H9 (cell line): ENCODE data around the gene ACAP2. TPM values are rescaled to one million over a fixed set of nuclear protein-coding genes. Genes with fewer than 3 reads are reported as not detected.

Experiments used
- DNase-seq: peaks from one replicate; pipeline ENCODE4 v3.0.0-alpha.2; 2017
- H2AFZ ChIP-seq: one replicate; pipeline ENCODE4 v1.6.1; 2013; ENCODE audit warnings: mild to moderate bottlenecking, low read length, control low read depth, moderate library complexity
- H2AK5ac ChIP-seq: 2 replicates; pipeline ENCODE4 v1.6.1; 2013; ENCODE audit warnings: low read length, control low read depth, mixed read lengths; ENCODE audit not compliant: insufficient read length
- H2BK120ac ChIP-seq: one replicate; pipeline ENCODE4 v1.6.1; 2013; ENCODE audit warnings: low read depth, mild to moderate bottlenecking, low read length, control low read depth, inconsistent platforms; ENCODE audit not compliant: poor library complexity, severe bottlenecking
- H2BK12ac ChIP-seq: 2 replicates; pipeline ENCODE4 v1.6.1; 2013; ENCODE audit warnings: low read length, control low read depth, mixed read lengths, low read depth; ENCODE audit not compliant: insufficient read length
- H2BK15ac ChIP-seq: 2 replicates; pipeline ENCODE4 v1.6.1; 2013; ENCODE audit warnings: low read depth, low read length, control low read depth
- H2BK20ac ChIP-seq: one replicate; pipeline ENCODE4 v1.6.1; 2013; ENCODE audit warnings: low read depth, mild to moderate bottlenecking, low read length, control low read depth, inconsistent platforms; ENCODE audit not compliant: poor library complexity, severe bottlenecking
- H2BK5ac ChIP-seq: 2 replicates; pipeline ENCODE4 v1.6.1; 2013; ENCODE audit warnings: low read length, control low read depth, mixed read lengths; ENCODE audit not compliant: insufficient read length
- H3K14ac ChIP-seq: 2 replicates; pipeline ENCODE4 v1.6.1; 2013; ENCODE audit warnings: low read length, control low read depth; ENCODE audit not compliant: insufficient read depth
- H3K18ac ChIP-seq: 2 replicates; pipeline ENCODE4 v1.6.1; 2013; ENCODE audit warnings: low read depth, mild to moderate bottlenecking, mixed read lengths, low read length, control low read depth; ENCODE audit not compliant: insufficient read length
- H3K23ac ChIP-seq: 2 replicates; pipeline ENCODE4 v1.6.1; 2013; ENCODE audit warnings: low read length, control low read depth, mixed read lengths, low read depth; ENCODE audit not compliant: insufficient read length
- H3K23me2 ChIP-seq: 2 replicates; pipeline ENCODE4 v1.6.1; 2013; ENCODE audit warnings: low read depth, mild to moderate bottlenecking, mixed read lengths, low read length, control low read depth; ENCODE audit not compliant: insufficient read length, poor library complexity, severe bottlenecking
- H3K27ac ChIP-seq: 2 replicates; pipeline ENCODE4 v1.5.1; 2013; ENCODE audit warnings: low read length, control low read depth, mixed read lengths, low read depth; ENCODE audit not compliant: insufficient read length
- H3K27me3 ChIP-seq: 2 replicates; pipeline ENCODE4 v1.6.1; 2013; ENCODE audit warnings: low read length, control low read depth, inconsistent platforms; ENCODE audit not compliant: insufficient read depth
- H3K4ac ChIP-seq: 2 replicates; pipeline ENCODE4 v1.6.1; 2013; ENCODE audit warnings: low read depth, mild to moderate bottlenecking, control low read depth, inconsistent platforms, low read length, moderate library complexity
- H3K4me1 ChIP-seq: 2 replicates; pipeline ENCODE4 v1.6.1; 2013; ENCODE audit warnings: low read length, control low read depth, inconsistent platforms; ENCODE audit not compliant: insufficient read depth
- H3K4me2 ChIP-seq: 2 replicates; pipeline ENCODE4 v1.6.1; 2013; ENCODE audit warnings: low read length, control low read depth, mixed read lengths; ENCODE audit not compliant: insufficient read length, insufficient read depth
- H3K56ac ChIP-seq: 2 replicates; pipeline ENCODE4 v1.6.1; 2013; ENCODE audit warnings: low read depth, mild to moderate bottlenecking, mixed read lengths, low read length, control low read depth; ENCODE audit not compliant: insufficient read length
- H3K79me1 ChIP-seq: 2 replicates; pipeline ENCODE4 v1.6.1; 2013; ENCODE audit warnings: low read depth, mild to moderate bottlenecking, moderate library complexity, low read length, control low read depth, inconsistent platforms; ENCODE audit not compliant: insufficient read depth, poor library complexity, severe bottlenecking
- H3K79me2 ChIP-seq: 2 replicates; pipeline ENCODE4 v1.6.1; 2013; ENCODE audit warnings: low read length, control low read depth, inconsistent platforms; ENCODE audit not compliant: insufficient read depth
- H3K9ac ChIP-seq: 2 replicates; pipeline ENCODE4 v1.6.1; 2013; ENCODE audit warnings: low read length, control low read depth, mixed read lengths; ENCODE audit not compliant: insufficient read length; ENCODE audit errors: extremely low read depth
- H3K9me3 ChIP-seq: one replicate; pipeline ENCODE4 v1.6.1; 2013; ENCODE audit warnings: low read depth, low read length, inconsistent platforms; ENCODE audit not compliant: control insufficient read depth
- H3T11ph ChIP-seq: one replicate; pipeline ENCODE4 v1.6.1; 2013; ENCODE audit warnings: mild to moderate bottlenecking, low read length, control low read depth, inconsistent platforms
- H4K20me1 ChIP-seq: one replicate; pipeline ENCODE4 v1.6.1; 2013; ENCODE audit not compliant: control insufficient read depth, insufficient read length, insufficient read depth
- H4K5ac ChIP-seq: 2 replicates; pipeline ENCODE4 v1.6.1; 2013; ENCODE audit warnings: low read depth, mild to moderate bottlenecking, mixed read lengths, low read length, control low read depth; ENCODE audit not compliant: insufficient read length
- H4K8ac ChIP-seq: replicated peaks from 2 replicates; pipeline ENCODE4 v1.6.1; 2013; ENCODE audit warnings: low read length, control low read depth, mixed read lengths, low read depth; ENCODE audit not compliant: insufficient read length
- H4K91ac ChIP-seq: 2 replicates; pipeline ENCODE4 v1.6.1; 2013; ENCODE audit warnings: low read depth, mild to moderate bottlenecking, moderate library complexity, mixed read lengths, low read length, control low read depth; ENCODE audit not compliant: insufficient read length
- H3K27ac Mint-ChIP-seq, 3 experiments: 2 replicates in 2 of 3; 3 replicates in 1 of 3; pipeline ENCODE4 v1.8.0; 2020 to 2021; ENCODE audit warnings: mixed read lengths in 3 of 3, mild to moderate bottlenecking in 1 of 3, moderate library complexity in 1 of 3
- H3K27me3 Mint-ChIP-seq: 2 replicates; pipeline ENCODE4 v1.8.0; 2021; ENCODE audit warnings: low read depth, mild to moderate bottlenecking, moderate library complexity, mixed read lengths
- H3K36me3 Mint-ChIP-seq, 3 experiments: 2 replicates in 2 of 3; 3 replicates in 1 of 3; pipeline ENCODE4 v1.8.0; 2020 to 2021; ENCODE audit warnings: low read depth in 3 of 3, mixed read lengths in 3 of 3; ENCODE audit not compliant: insufficient read depth in 1 of 3
- H3K4me1 Mint-ChIP-seq, 2 experiments: 2 replicates each; pipeline ENCODE4 v1.8.0; 2020; ENCODE audit warnings: mixed read lengths in 2 of 2
- H3K4me3 Mint-ChIP-seq, 2 experiments: 2 replicates in 1 of 2; 3 replicates in 1 of 2; pipeline ENCODE4 v1.8.0; 2020 to 2021; ENCODE audit warnings: mild to moderate bottlenecking in 2 of 2, mixed read lengths in 2 of 2, moderate library complexity in 1 of 2
- H3K9me3 Mint-ChIP-seq, 2 experiments: 2 replicates in 1 of 2; 3 replicates in 1 of 2; pipeline ENCODE4 v1.8.0; 2020; ENCODE audit warnings: mild to moderate bottlenecking in 2 of 2, mixed read lengths in 2 of 2, moderate library complexity in 1 of 2
- CTCF ChIP-seq: fragments of 200-600 bp; sonication (generic); conservative IDR thresholded peaks from 3 replicates; pipeline ENCODE4 v1.8.0; 2021; ENCODE audit warnings: antibody characterized with exemption, mild to moderate bottlenecking
- WGBS: extraction: QIAGEN DNeasy Blood & Tissue Kit; methylation state at CpG from one replicate; pipeline ENCODE4 v1.1.7; 2013; ENCODE audit warnings: missing lambda C conversion rate, low lambda C conversion rate, mixed read lengths; ENCODE audit not compliant: insufficient read length; ENCODE audit errors: extremely low coverage; 5-methylcytosine and 5-hydroxymethylcytosine counted together
- total RNA-seq: library from RNA; stranded (reverse); gene quantifications from 2 replicates; pipeline ENCODE4 v1.2.1, GENCODE V29; 2021

The ACAP2 gene
- total RNA-seq, 1 experiment from 2014 or later: 30.8 TPM

GRCh38 chr3:195441992-195442572, 738 bp downstream of the ACAP2 start:
- no peak overlapping the region for H4K5ac ChIP-seq
- H3K4me1 Mint-ChIP-seq: peaks cover 28 to 41% of the 10 kb centered on the region in 2 experiments
- no peak overlapping the region for H2BK20ac ChIP-seq
- peak; percentile 32 for DNase-seq
- no peak overlapping the region for H2BK120ac ChIP-seq
- H3K27ac Mint-ChIP-seq: peak overlapping the region; percentile 6 to 69 (median 64); a peak in 5 of 7 replicates
- H3K27me3 Mint-ChIP-seq: no peaks in the 10 kb centered on the region
- no peak overlapping the region for H2AFZ ChIP-seq
- peak overlapping the region; percentile 87 to 92 for H3K4me3 Mint-ChIP-seq
- H4K91ac ChIP-seq: no peak overlapping the region
- no peak overlapping the region for H3K56ac ChIP-seq
- H2BK15ac ChIP-seq: no peak overlapping the region
- no peak overlapping the region for H2BK5ac ChIP-seq
- no peak overlapping the region for H3K27ac ChIP-seq
- TF ChIP-seq CTCF: no peak
- H3K79me2 ChIP-seq: peaks cover 11% of the 10 kb centered on the region
- no peaks in the 10 kb centered on the region for H3K9me3 Mint-ChIP-seq
- no peaks in the 10 kb centered on the region for H3K79me1 ChIP-seq
- H2AK5ac ChIP-seq: no peak overlapping the region
- peaks cover 4% of the 10 kb centered on the region; the same call in 1 of the 2 replicates for H3K4me1 ChIP-seq
- no peak overlapping the region for H3K23ac ChIP-seq
- H3K14ac ChIP-seq: no peak overlapping the region
- no peak overlapping the region for H3T11ph ChIP-seq
- no CpG with 5 or more reads among the region's 43 CpGs for WGBS
- no peak overlapping the region for H2BK12ac ChIP-seq
- no peaks in the 10 kb centered on the region for H4K20me1 ChIP-seq
- peak overlapping the region; percentile 64 for H3K9ac ChIP-seq
- H3K4ac ChIP-seq: no peak overlapping the region
- no peak overlapping the region for H3K18ac ChIP-seq
- no peaks in the 10 kb centered on the region; a peak in 1 of 7 replicates for H3K36me3 Mint-ChIP-seq
- peak overlapping the region; percentile 81 for H3K4me2 ChIP-seq
- no peaks in the 10 kb centered on the region for H3K27me3 ChIP-seq
- no peak overlapping the region for H4K8ac ChIP-seq
- no peaks in the 10 kb centered on the region for H3K9me3 ChIP-seq
- H3K23me2 ChIP-seq: peaks cover 8% of the 10 kb centered on the region
